T-helper 17 cell (primary cell): ENCODE results near the gene EML1. TPM values are rescaled to one million over a fixed set of nuclear protein-coding genes. Genes with fewer than 3 reads are reported as not detected.

Experiments
- ATAC-seq: fragments of 150-1000 bp; cut with Tn5 transposase; 2 replicates; pipeline ENCODE4 v1.10.0; 2021; ENCODE audit warnings: mild to moderate bottlenecking, moderate library complexity
- DNase-seq, 3 donors: peaks; one replicate each; pipeline versions ENCODE4 v3.0.0 to v3.0.0-alpha.2; 2020 to 2021
- H3K9me3 ChIP-seq: one replicate; pipeline ENCODE4 v1.7.0; 2013; ENCODE audit warnings: low read length, mild to moderate bottlenecking; ENCODE audit not compliant: control insufficient read depth, poor library complexity, severe bottlenecking
- H3K27ac Mint-ChIP-seq: one replicate; pipeline ENCODE4 v1.8.0; 2022; ENCODE audit warnings: mild to moderate bottlenecking, moderate library complexity, mixed read lengths
- H3K27me3 Mint-ChIP-seq: one replicate; pipeline ENCODE4 v1.8.0; 2022; ENCODE audit warnings: mixed read lengths
- H3K36me3 Mint-ChIP-seq: one replicate; pipeline ENCODE4 v1.8.0; 2022; ENCODE audit warnings: low read depth, mixed read lengths
- H3K4me1 Mint-ChIP-seq: one replicate; pipeline ENCODE4 v1.8.0; 2022; ENCODE audit warnings: mild to moderate bottlenecking, mixed read lengths
- H3K4me3 Mint-ChIP-seq: one replicate; pipeline ENCODE4 v1.8.0; 2022; ENCODE audit warnings: mild to moderate bottlenecking, moderate library complexity, mixed read lengths
- total RNA-seq, 4 donors: library from RNA in 2 of 4; stranded (reverse) in 2 of 4; gene quantifications; one replicate each; pipeline ENCODE4 v1.2.3 and lab custom pipeline; 2022 to 2026

Gene EML1
- total RNA-seq, 2 donors from 2014 or later: 0.27 TPM; not detected in 1

- H3K9me3 ChIP-seq: no peaks in the 10 kb centered on the region
- ATAC-seq (no peak), DNase-seq (no peak)
- Mint-ChIP-seq H3K27me3 (peaks cover 63% of the 10 kb centered on the region), H3K4me3 (no peak overlapping the region), H3K4me1 (peaks cover 25% of the 10 kb centered on the region), H3K27ac (no peak overlapping the region), H3K36me3 (peaks cover 6% of the 10 kb centered on the region)
These were observed 41.4 kb upstream of the EML1 start for GRCh38 chr14:99751539-99752485.

- H3K27me3 Mint-ChIP-seq: peaks cover 65% of the 10 kb centered on the region
- no peak for DNase-seq
- H3K9me3 ChIP-seq: no peaks in the 10 kb centered on the region
- no peak for ATAC-seq
- peaks cover 23% of the 10 kb centered on the region for H3K4me1 Mint-ChIP-seq
- no peak overlapping the region for H3K4me3 Mint-ChIP-seq
- no peak overlapping the region for H3K27ac Mint-ChIP-seq
- peaks cover 6% of the 10 kb centered on the region for H3K36me3 Mint-ChIP-seq
These were observed 40.6 kb upstream of the EML1 start for GRCh38 chr14:99752486-99753121.

GRCh38 chr14:99753225-99754140 lies 39.7 kb upstream of the EML1 start:
- Mint-ChIP-seq H3K4me3 (peak overlapping the region; percentile 66), H3K36me3 (peaks cover 6% of the 10 kb centered on the region), H3K27me3 (peaks cover 72% of the 10 kb centered on the region), H3K27ac (no peak overlapping the region), H3K4me1 (peaks cover 20% of the 10 kb centered on the region)
- DNase-seq (no peak), ATAC-seq (no peak)
- H3K9me3 ChIP-seq: no peaks in the 10 kb centered on the region

GRCh38 chr14:99754141-99755067 lies 38.8 kb upstream of the EML1 start:
- DNase-seq: no peak

GRCh38 chr14:99755068-99755405 lies 38.2 kb upstream of the EML1 start:
- ATAC-seq (no peak), DNase-seq (no peak)
- Mint-ChIP-seq H3K4me3 (no peak overlapping the region), H3K27ac (no peak overlapping the region), H3K4me1 (peaks cover 20% of the 10 kb centered on the region), H3K27me3 (peaks cover 69% of the 10 kb centered on the region), H3K36me3 (peaks cover 6% of the 10 kb centered on the region)
- no peaks in the 10 kb centered on the region for H3K9me3 ChIP-seq

More at GRCh38 chr14:99754141-99755067, 38.8 kb upstream of the EML1 start:
- no peak overlapping the region for H3K4me3 Mint-ChIP-seq
- peaks cover 70% of the 10 kb centered on the region for H3K27me3 Mint-ChIP-seq
- no peak overlapping the region for H3K27ac Mint-ChIP-seq
- no peaks in the 10 kb centered on the region for H3K9me3 ChIP-seq
- ATAC-seq: no peak
- peaks cover 20% of the 10 kb centered on the region for H3K4me1 Mint-ChIP-seq
- peaks cover 6% of the 10 kb centered on the region for H3K36me3 Mint-ChIP-seq

- DNase-seq: no peak
- H3K36me3 Mint-ChIP-seq: peaks cover 6% of the 10 kb centered on the region
- peaks cover 20% of the 10 kb centered on the region for H3K4me1 Mint-ChIP-seq
- ATAC-seq: no peak
- H3K4me3 Mint-ChIP-seq: no peak overlapping the region
- peaks cover 74% of the 10 kb centered on the region for H3K27me3 Mint-ChIP-seq
- no peaks in the 10 kb centered on the region for H3K9me3 ChIP-seq
- H3K27ac Mint-ChIP-seq: no peak overlapping the region
These were observed 37.3 kb upstream of the EML1 start for GRCh38 chr14:99755629-99756603.

GRCh38 chr14:99756796-99757195 lies 36.4 kb upstream of the EML1 start:
- no peak overlapping the region for H3K27ac Mint-ChIP-seq
- no peak for DNase-seq

GRCh38 chr14:99757331-99758070 lies 35.7 kb upstream of the EML1 start:
- Mint-ChIP-seq H3K4me3 (no peak overlapping the region), H3K36me3 (peaks cover 2% of the 10 kb centered on the region), H3K27ac (no peak overlapping the region), H3K4me1 (peaks cover 12% of the 10 kb centered on the region), H3K27me3 (peaks cover 69% of the 10 kb centered on the region)
- H3K9me3 ChIP-seq: no peaks in the 10 kb centered on the region
- DNase-seq (no peak), ATAC-seq (no peak)

More at GRCh38 chr14:99756796-99757195, 36.4 kb upstream of the EML1 start:
- H3K9me3 ChIP-seq: no peaks in the 10 kb centered on the region
- H3K36me3 Mint-ChIP-seq: peaks cover 2% of the 10 kb centered on the region
- peaks cover 14% of the 10 kb centered on the region for H3K4me1 Mint-ChIP-seq
- peaks cover 71% of the 10 kb centered on the region for H3K27me3 Mint-ChIP-seq
- no peak for ATAC-seq
- H3K4me3 Mint-ChIP-seq: no peak overlapping the region

GRCh38 chr14:99758121-99758821 lies 34.9 kb upstream of the EML1 start:
- H3K36me3 Mint-ChIP-seq: peaks cover 2% of the 10 kb centered on the region
- H3K27me3 Mint-ChIP-seq: peaks cover 66% of the 10 kb centered on the region
- H3K4me3 Mint-ChIP-seq: no peak overlapping the region
- ATAC-seq: no peak
- no peak overlapping the region for H3K27ac Mint-ChIP-seq
- no peak for DNase-seq
- H3K9me3 ChIP-seq: no peaks in the 10 kb centered on the region
- peaks cover 7% of the 10 kb centered on the region for H3K4me1 Mint-ChIP-seq

- H3K9me3 ChIP-seq: no peaks in the 10 kb centered on the region
- DNase-seq: no peak
- H3K4me3 Mint-ChIP-seq: no peak overlapping the region
- H3K27me3 Mint-ChIP-seq: peaks cover 61% of the 10 kb centered on the region
- H3K4me1 Mint-ChIP-seq: peaks cover 4% of the 10 kb centered on the region
- peaks cover 2% of the 10 kb centered on the region for H3K36me3 Mint-ChIP-seq
- no peak for ATAC-seq
- no peak overlapping the region for H3K27ac Mint-ChIP-seq
These were observed 34.2 kb upstream of the EML1 start for GRCh38 chr14:99758872-99759545.
